ENCODE data around the gene GABARAP.

GRCh38 chr17:7204828-7205461 is 37.3 kb downstream of the GABARAP start:
- TF ChIP-seq POLR2A (IDR thresholded peaks at IDR 0.05; ENCODE audit: low read length) (no peak), GATA1 (IDR thresholded peaks at IDR 0.05; ENCODE audit: low read depth, low read length) (no peak)

Data from erythroblast (primary cell).